Uterus (tissue), 2 donors: ENCODE measurements around the gene ATG16L2.

Experiments used
- POLR2A ChIP-seq, 2 donors: fragments of 450-650 bp; IDR thresholded peaks; one replicate each; pipeline ENCODE4 v1.6.1; 2016; ENCODE audit warnings: antibody characterized with exemption in 2 of 2, mild to moderate bottlenecking in 1 of 2, moderate library complexity in 1 of 2
- TF ChIP-seq, protein P1 (sequence below), 4 experiments: fragments of 200-600 bp in 2 of 4; fragments of 450-650 bp in 2 of 4; sonication (generic) in 2 of 4; IDR thresholded peaks; one replicate each; pipeline ENCODE4 v1.5.1; 2016 to 2019; ENCODE audit warnings: antibody characterized with exemption in 4 of 4, mild to moderate bottlenecking in 2 of 4, moderate library complexity in 1 of 4

DNA sequence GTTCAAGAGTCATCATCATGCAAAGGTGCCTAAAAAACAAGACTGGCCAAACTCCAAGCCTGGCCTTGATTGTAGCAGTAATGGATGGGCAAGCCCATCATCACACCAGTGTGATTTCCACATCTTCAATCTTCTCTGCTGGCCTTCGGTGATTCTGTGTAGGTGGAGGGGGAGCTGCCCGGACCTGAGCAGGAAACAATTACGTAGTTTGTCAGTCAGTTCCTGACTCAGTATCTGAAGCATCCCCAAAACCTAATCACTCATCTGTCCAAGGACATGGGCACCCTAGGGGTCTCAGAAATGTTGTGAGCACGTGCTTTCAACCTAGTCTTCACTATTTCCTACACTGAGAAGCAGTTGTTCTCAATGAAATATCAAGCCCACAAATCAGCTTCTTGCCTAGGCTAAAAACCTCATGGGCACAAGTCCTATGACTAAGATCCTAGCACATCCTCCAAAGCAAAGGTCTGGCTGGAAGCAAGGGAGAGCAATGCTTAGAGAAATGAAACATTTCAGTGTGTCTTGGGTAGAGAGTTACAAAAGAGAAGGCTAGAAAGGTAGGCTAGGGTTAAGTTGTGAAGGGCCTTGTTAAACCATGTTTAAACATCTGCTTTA is 24.6 kb downstream of the ATG16L2 start:
- TF ChIP-seq POLR2A (IDR thresholded peaks at IDR 0.05): no peak
- TF ChIP-seq, protein P1, sequence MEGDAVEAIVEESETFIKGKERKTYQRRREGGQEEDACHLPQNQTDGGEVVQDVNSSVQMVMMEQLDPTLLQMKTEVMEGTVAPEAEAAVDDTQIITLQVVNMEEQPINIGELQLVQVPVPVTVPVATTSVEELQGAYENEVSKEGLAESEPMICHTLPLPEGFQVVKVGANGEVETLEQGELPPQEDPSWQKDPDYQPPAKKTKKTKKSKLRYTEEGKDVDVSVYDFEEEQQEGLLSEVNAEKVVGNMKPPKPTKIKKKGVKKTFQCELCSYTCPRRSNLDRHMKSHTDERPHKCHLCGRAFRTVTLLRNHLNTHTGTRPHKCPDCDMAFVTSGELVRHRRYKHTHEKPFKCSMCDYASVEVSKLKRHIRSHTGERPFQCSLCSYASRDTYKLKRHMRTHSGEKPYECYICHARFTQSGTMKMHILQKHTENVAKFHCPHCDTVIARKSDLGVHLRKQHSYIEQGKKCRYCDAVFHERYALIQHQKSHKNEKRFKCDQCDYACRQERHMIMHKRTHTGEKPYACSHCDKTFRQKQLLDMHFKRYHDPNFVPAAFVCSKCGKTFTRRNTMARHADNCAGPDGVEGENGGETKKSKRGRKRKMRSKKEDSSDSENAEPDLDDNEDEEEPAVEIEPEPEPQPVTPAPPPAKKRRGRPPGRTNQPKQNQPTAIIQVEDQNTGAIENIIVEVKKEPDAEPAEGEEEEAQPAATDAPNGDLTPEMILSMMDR (IDR thresholded peaks at IDR 0.05): no peak
